OCI-LY7 (cell line): ENCODE measurements around the gene SLC25A26. TPM values are rescaled to one million over a fixed set of nuclear protein-coding genes. Genes with fewer than 3 reads are reported as not detected.

Source experiments
- BruUV-seq: library from RNA; stranded (reverse); fragments of 400-500 nt; replicated peaks from 2 replicates; lab custom pipeline; 2021; lab: Mats Ljungman, UMichigan
- CTCF ChIA-PET: fragments of 300-600 bp; sonication (Branson Sonifier 250); formaldehyde crosslinking; loops from one replicate; lab custom pipeline; 2022; ENCODE audit warnings: antibody characterized with exemption; ENCODE audit not compliant: unreplicated experiment; lab: Charles Lee
- POLR2A ChIA-PET: fragments of 300-600 bp; sonication (Branson Sonifier 250); formaldehyde crosslinking; loops from one replicate; lab custom pipeline; 2022; ENCODE audit warnings: antibody characterized with exemption; lab: Charles Lee
- DNase-seq: peaks from one replicate; pipeline ENCODE4 v3.0.0-alpha.2; 2015; ENCODE audit warnings: low spot score
- H2AFZ ChIP-seq: fragments of 200-600 bp; sonication (generic), shearing (Covaris generic); 2 replicates; pipeline ENCODE4 v1.6.1; 2014; ENCODE audit warnings: mild to moderate bottlenecking, antibody characterized with exemption, low read length, moderate library complexity
- H3K27ac ChIP-seq: fragments of 200-600 bp; sonication (generic); 2 replicates; pipeline ENCODE4 v1.5.1; 2014; ENCODE audit warnings: mixed run types, low read depth, mild to moderate bottlenecking, moderate library complexity, low read length, inconsistent platforms; ENCODE audit not compliant: poor library complexity, severe bottlenecking
- H3K36me3 ChIP-seq: fragments of 200-600 bp; sonication (generic); 2 replicates; pipeline ENCODE4 v1.6.1; 2014; ENCODE audit warnings: mild to moderate bottlenecking, antibody characterized with exemption, low read length, moderate library complexity, mixed read lengths; ENCODE audit not compliant: insufficient read depth
- H3K4me1 ChIP-seq: fragments of 200-600 bp; sonication (generic); 2 replicates; pipeline ENCODE4 v1.5.1; 2014; ENCODE audit warnings: mild to moderate bottlenecking, low read length; ENCODE audit not compliant: insufficient read depth, poor library complexity, severe bottlenecking
- H3K4me2 ChIP-seq: fragments of 200-600 bp; sonication (generic); 2 replicates; pipeline ENCODE4 v1.6.1; 2014; ENCODE audit warnings: mild to moderate bottlenecking, low read length
- H3K4me3 ChIP-seq: fragments of 200-600 bp; sonication (generic); 2 replicates; pipeline ENCODE4 v1.5.1; 2014; ENCODE audit warnings: mild to moderate bottlenecking, low read depth, low read length; ENCODE audit not compliant: poor library complexity, severe bottlenecking
- H3K79me2 ChIP-seq: fragments of 200-600 bp; sonication (generic); 2 replicates; pipeline ENCODE4 v1.6.1; 2016; ENCODE audit warnings: low read depth, mild to moderate bottlenecking, low read length, moderate library complexity, mixed read lengths; ENCODE audit not compliant: insufficient read depth
- H3K9me2 ChIP-seq: fragments of 200-600 bp; sonication (generic); 2 replicates; pipeline ENCODE4 v1.6.1; 2016; ENCODE audit warnings: mild to moderate bottlenecking, low read length, mixed read lengths; ENCODE audit not compliant: insufficient read depth
- H3K9me3 ChIP-seq: fragments of 200-600 bp; sonication (generic); 2 replicates; pipeline ENCODE4 v1.6.1; 2014; ENCODE audit warnings: mild to moderate bottlenecking, mixed run types, low read length, mixed read lengths
- H4K20me1 ChIP-seq: fragments of 200-600 bp; sonication (generic); 2 replicates; pipeline ENCODE4 v1.6.1; 2014; ENCODE audit warnings: mild to moderate bottlenecking, antibody characterized with exemption, low read length, moderate library complexity, mixed read lengths; ENCODE audit not compliant: insufficient read depth
- EZH2phosphoT487 ChIP-seq: fragments of 200-600 bp; sonication (generic); IDR thresholded peaks from 2 replicates; pipeline ENCODE4 v1.6.1; 2018; ENCODE audit warnings: low read depth, borderline replicate concordance, mild to moderate bottlenecking, mixed run types, antibody characterized with exemption, low read length, moderate library complexity, mixed read lengths
- intact Hi-C: fragments of 100-400 bp; cut with micrococcal nuclease; formaldehyde crosslinking; loops from one replicate; pipeline ENCODE4 v1.10.0; 2022; ENCODE audit not compliant: unreplicated experiment
- total RNA-seq, 2 experiments: library from RNA; depleted of rRNA in 1 of 2; stranded (reverse); fragments of >200 nt in 1 of 2; shearing (Covaris generic) in 1 of 2; gene quantifications; 2 replicates each; pipeline ENCODE4 v1.2.3, GENCODE V29; 2014 to 2022
- TF ChIP-seq, protein P1 (sequence below): fragments of 200-600 bp; sonication (generic); conservative IDR thresholded peaks from 2 replicates; pipeline ENCODE4 v1.5.1; 2014; ENCODE audit warnings: mild to moderate bottlenecking, antibody characterized with exemption, low read length, moderate library complexity, mixed read lengths

The SLC25A26 gene
- total RNA-seq, 2 experiments from 2014 or later = 9.8 to 14.2 TPM

DNA sequence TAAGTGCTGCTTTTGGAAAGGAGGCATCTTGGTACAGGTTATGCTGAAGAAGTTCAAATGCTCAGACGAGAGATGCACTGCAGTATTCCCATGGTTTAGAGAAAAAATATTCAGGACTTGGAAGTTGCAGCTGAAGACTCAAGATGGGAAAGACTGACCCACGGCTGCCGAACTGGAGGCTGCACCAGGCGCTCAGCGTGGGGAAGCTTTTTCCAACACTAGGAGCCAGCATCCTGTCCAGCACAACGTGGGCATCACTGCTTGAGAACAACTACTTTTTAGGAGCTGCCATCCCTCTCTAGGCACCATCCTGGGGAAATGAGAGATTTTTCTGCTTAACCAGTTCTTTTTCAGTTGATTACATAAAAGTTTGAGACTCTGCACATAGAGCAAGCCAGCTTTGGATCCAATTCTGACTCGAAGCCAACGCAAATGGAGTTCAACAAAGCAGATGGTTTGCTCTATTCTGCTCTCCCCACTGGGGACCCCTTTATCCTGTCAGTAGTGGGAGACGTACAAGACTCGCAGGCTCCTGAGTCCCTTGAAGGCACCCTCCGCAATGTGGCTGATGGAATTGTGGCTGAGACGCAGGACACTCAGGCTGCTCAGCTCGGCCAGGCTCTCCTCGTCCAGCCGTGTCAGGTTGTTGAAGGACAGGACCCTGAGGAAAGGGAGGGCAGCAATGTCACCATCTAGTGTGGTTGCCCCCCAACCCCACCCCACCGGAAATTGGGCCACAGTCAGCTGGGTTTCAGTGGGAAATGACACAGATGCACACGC lies 186.2 kb downstream of the SLC25A26 start:
- Histone ChIP-seq H3K79me2 (peaks cover 5% of the 10 kb centered on the region; the same call in 1 of the 2 replicates), H2AFZ (no peak overlapping the region), H4K20me1 (no peaks in the 10 kb centered on the region), H3K4me1 (peaks cover 29% of the 10 kb centered on the region), H3K4me3 (no peak overlapping the region), H3K9me3 (no peaks in the 10 kb centered on the region), H3K27ac (no peak overlapping the region), H3K9me2 (no peaks in the 10 kb centered on the region), H3K4me2 (no peak overlapping the region), H3K36me3 (peaks cover 99% of the 10 kb centered on the region)
- DNase-seq = no peak
- POLR2A ChIA-PET = interaction anchor here (0.6 to 1.1 kb wide), 2 partner anchors 58 to 425 kb away, joined by 4 to 5 read pairs; no protein-coding TSS in a partner anchor
- TF ChIP-seq, protein P1, sequence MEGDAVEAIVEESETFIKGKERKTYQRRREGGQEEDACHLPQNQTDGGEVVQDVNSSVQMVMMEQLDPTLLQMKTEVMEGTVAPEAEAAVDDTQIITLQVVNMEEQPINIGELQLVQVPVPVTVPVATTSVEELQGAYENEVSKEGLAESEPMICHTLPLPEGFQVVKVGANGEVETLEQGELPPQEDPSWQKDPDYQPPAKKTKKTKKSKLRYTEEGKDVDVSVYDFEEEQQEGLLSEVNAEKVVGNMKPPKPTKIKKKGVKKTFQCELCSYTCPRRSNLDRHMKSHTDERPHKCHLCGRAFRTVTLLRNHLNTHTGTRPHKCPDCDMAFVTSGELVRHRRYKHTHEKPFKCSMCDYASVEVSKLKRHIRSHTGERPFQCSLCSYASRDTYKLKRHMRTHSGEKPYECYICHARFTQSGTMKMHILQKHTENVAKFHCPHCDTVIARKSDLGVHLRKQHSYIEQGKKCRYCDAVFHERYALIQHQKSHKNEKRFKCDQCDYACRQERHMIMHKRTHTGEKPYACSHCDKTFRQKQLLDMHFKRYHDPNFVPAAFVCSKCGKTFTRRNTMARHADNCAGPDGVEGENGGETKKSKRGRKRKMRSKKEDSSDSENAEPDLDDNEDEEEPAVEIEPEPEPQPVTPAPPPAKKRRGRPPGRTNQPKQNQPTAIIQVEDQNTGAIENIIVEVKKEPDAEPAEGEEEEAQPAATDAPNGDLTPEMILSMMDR = no peak
- no peak for TF ChIP-seq EZH2phosphoT487
- BruUV-seq = no TSS peak
- CTCF ChIA-PET = interaction anchor here (0.6 to 1.5 kb wide), 4 partner anchors 74 to 248 kb away, joined by 3 to 7 read pairs (median 4); no protein-coding TSS in a partner anchor
- intact Hi-C loops = loop anchor here (1.0 to 2.0 kb wide), 3 partner anchors 94 to 410 kb away; partner anchors contain the start of gene LRIG1

DNA sequence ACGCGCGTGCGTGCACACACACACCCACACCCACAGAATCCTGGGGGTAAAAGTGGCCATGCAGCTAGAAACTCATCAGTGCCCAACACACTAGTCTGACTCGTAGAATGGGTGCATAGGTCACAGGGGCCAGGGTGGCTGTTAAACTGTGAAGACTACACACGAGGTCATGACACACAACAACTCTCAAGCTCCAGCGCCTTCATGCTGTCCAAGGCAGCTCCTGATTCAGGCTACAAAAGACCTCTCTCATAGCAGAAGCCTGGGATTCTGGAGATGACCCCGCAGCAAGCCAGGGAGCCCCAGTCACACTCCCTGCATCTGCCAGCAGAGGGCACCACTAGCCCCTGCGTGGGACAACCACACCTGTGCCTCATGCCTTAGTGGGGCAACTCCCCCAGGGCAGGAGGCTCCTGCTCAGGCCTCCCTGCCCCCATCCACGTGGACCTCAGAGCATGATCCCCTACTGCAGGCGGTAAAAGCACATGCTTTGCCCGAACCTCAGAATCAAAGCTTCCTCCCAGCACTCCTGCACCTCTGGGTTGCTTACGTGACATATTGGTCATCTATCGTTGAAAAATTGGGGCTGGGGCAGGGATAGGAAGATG lies 186.9 kb downstream of the SLC25A26 start:
- intact Hi-C loops = loop anchor here (1.0 to 2.0 kb wide), 3 partner anchors 93 to 410 kb away; partner anchors contain the start of gene LRIG1
- CTCF ChIA-PET = interaction anchor here (1.3 to 1.5 kb wide), 3 partner anchors 73 to 94 kb away, joined by 3 to 7 read pairs (median 5); no protein-coding TSS in a partner anchor

More for the DNA sequence above, 186.9 kb downstream of the SLC25A26 start:
- Histone ChIP-seq H3K79me2 (peaks cover 5% of the 10 kb centered on the region; the same call in 1 of the 2 replicates), H3K27ac (no peak overlapping the region), H2AFZ (no peak overlapping the region), H3K36me3 (peaks cover 99% of the 10 kb centered on the region), H4K20me1 (no peaks in the 10 kb centered on the region), H3K9me3 (no peaks in the 10 kb centered on the region), H3K4me1 (peaks cover 34% of the 10 kb centered on the region), H3K4me3 (no peak overlapping the region), H3K9me2 (no peaks in the 10 kb centered on the region), H3K4me2 (no peak overlapping the region)
- peak; percentile 78 for DNase-seq
- BruUV-seq = no TSS peak
- TF ChIP-seq EZH2phosphoT487 = no peak
- TF ChIP-seq, protein P1 = peak; percentile 91
- POLR2A ChIA-PET = interaction anchor here (0.6 to 1.1 kb wide), 4 partner anchors 57 to 424 kb away, joined by 3 to 6 read pairs (median 4); no protein-coding TSS in a partner anchor
